ENCODE results near the gene C10orf62.
"Not testable (repeated sequence)": the region's sequence is repeated elsewhere in the genome, so short reads cannot be mapped to it uniquely, and the experiment has no call there.

Gene C10orf62

GRCh38 chr10:97564776-97565175 is 24.7 kb upstream of the C10orf62 start:
- no peak for DNase-seq

- DNase-seq = no peak
Measured at GRCh38 chr10:97566336-97566996, 23.1 kb upstream of the C10orf62 start.

- no peak for DNase-seq
Measured at GRCh38 chr10:97567891-97568290, 21.6 kb upstream of the C10orf62 start.

GRCh38 chr10:97570146-97570788 is 19.3 kb upstream of the C10orf62 start:
- no peak for DNase-seq

DNA sequence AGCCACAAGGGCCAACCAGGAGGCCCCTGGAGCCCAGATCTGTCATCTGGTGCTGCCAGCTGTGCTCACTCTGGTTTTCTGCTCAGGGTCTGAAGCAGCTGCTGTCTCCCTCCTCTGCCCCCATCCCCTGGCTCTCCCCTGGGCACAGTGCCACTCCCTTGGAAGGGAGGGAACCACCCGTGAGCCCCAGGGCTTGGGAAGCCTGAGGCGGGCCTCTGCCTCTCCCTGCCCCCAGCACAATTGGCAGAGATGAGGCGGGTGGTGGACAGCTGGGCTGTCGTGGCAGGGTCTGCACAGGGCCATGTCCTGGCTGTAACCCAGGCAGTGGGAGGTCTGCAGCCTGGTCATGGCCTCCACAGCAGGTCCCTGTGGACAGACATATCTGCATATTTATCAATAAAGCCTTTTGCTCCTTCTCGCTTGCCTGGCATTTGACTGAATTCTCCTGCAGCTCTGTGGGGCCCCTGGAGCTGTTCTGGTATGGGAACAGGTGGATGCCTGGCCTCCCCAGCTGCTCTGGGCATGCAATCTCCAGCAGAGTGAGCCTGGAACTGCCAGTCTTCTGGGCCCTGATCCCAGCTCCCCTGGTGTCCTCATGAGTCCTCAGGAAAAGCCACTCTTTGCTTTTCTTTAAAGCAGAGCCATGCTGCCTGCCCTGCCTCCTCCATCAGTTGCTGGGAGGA is 18.6 kb upstream of the C10orf62 start:
- no peak for DNase-seq

DNA sequence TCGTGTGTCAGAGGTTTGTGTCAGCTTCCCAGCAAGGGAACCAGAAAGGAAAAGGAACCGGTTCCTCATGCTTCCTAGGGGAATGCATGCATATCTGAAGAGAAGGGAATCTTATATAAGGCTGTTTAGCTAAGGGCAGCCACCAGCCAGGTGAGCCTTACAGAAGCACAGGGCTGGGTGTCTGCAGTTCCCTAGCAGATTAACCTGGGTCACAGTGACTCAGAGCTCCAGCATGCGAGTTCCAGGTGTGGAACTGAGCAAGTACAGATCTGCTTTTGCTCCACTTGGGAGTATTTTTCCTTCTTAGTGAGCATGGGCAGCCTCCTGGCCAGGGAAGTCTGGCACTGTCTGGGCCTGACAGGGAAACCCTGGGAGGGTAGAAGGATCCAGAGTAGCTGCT is 17.9 kb upstream of the C10orf62 start:
- DNase-seq = no peak

GRCh38 chr10:97572214-97572989 is 17.1 kb upstream of the C10orf62 start, which contains the start of gene ANKRD2:
Gene ANKRD2 (plus strand): TSS chr10:97572779. CDS start chr10:97572789, 10 bp downstream.
- peak; percentile 76 for DNase-seq

GRCh38 chr10:97573021-97573420 is 16.5 kb upstream of the C10orf62 start:
- peak; percentile 36 for DNase-seq

GRCh38 chr10:97573672-97574071 is 15.8 kb upstream of the C10orf62 start:
- DNase-seq = no peak

GRCh38 chr10:97574374-97575126 is 15.0 kb upstream of the C10orf62 start:
- peak; percentile 91 for DNase-seq

- peak; percentile 38 for DNase-seq
Measured at GRCh38 chr10:97575127-97575668, 14.3 kb upstream of the C10orf62 start.

- DNase-seq = not testable (repeated sequence)
Measured at GRCh38 chr10:97576487-97576886, 13.0 kb upstream of the C10orf62 start.

DNA sequence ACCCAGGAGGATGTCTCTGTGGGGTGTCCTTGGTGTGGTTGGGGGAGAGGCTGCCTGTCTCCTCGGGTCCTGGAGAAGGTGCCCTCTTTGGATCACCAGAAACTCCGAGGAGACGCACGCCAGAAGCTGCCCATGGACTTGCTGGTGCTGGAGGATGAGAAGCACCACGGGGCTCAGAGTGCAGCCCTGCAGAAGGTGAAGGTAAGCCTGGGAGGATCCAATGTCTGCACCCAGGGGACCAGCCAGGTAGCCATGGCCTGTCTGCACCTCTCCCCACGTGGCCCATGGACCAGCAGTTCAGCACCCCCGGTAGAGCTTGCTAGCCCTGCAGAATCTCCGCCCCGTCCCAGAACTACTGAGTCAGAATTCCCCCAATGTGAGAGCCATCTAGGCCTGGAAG is 11.8 kb upstream of the C10orf62 start:
- DNase-seq = no peak

GRCh38 chr10:97578171-97578844 is 11.2 kb upstream of the C10orf62 start:
- DNase-seq = no peak

- DNase-seq = no peak
Measured at GRCh38 chr10:97580421-97581367, 8.8 kb upstream of the C10orf62 start.

DNA sequence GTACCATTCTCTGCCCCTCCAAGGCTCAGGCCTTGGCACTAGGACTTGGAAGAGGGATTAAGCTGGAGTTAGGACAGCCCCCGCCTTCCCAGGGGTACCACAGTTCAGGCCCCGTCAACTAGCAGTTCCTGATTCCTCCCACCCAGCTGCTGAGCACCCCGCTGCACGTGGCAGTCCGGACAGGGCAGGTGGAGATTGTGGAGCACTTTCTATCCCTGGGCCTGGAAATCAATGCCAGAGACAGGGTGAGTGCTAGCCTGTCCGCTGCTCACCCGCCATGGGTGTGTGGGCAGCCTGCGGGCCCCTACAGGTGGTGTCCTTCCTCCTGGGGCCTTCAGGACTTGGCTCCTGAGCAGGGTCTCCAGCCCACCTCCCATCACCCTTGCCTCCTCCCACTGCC is 7.4 kb upstream of the C10orf62 start:
- DNase-seq = no peak

DNA sequence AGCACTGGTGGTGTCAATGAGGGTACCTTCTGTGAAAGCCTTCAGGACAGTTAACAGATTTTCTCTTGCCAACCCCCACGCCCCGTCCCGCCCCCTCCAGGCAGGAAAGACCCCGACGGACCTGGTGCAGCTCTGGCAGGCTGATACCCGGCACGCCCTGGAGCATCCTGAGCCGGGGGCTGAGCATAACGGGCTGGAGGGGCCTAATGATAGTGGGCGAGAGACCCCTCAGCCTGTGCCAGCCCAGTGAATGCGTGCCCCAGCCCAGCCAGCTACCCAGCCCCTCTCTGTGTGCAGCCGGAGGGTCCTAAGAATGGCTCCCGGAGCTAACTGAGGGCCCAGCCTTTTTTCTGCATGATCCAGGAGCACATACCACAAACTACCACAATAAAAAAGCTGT is 6.0 kb upstream of the C10orf62 start:
- DNase-seq = no peak

- DNase-seq = peak; percentile 80
Measured at GRCh38 chr10:97584060-97584797, 5.3 kb upstream of the C10orf62 start, which contains the start of gene HOGA1. Gene HOGA1 (plus strand): TSS chr10:97584389. CDS start chr10:97584704, 315 bp downstream.

DNA sequence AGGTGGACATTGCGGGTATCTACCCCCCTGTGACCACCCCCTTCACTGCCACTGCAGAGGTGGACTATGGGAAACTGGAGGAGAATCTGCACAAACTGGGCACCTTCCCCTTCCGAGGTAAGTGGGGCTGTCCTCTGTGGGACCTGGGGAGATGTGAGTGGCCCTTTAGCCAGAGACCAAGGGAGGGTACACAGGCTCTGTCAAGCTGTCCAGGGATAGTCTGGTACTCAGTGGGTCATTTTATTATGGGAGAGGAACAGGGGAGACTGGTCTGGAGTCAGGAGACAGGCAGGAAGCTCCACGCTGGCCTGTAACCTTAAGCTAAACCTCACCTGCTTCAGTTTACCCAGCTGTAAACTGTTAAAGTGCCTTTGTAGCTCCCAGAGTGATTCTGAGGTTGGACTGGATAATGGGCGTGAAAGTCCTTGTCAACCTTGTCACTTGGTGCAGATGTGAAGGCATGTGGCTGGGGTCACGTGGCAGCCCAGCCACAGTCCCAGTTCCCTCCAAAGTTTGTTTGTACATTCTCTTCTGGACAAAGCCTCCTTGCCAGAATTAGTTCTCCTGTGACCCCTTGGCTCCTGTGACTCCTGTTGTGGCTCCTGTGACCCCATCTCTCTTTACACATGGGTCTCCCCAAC is 4.6 kb upstream of the C10orf62 start:
- DNase-seq = no peak
